CD14-positive monocyte (primary cell): ENCODE measurements around the gene STX10. TPM values are rescaled to one million over a fixed set of nuclear protein-coding genes. Genes with fewer than 3 reads are reported as not detected.

Experiments
- DNase-seq, 3 donors: peaks; one replicate each; pipeline ENCODE4 v3.0.0-alpha.2; 2011 to 2022
- H2AFZ ChIP-seq: 2 replicates; pipeline ENCODE4 v1.6.0; 2012; ENCODE audit warnings: mild to moderate bottlenecking, low read depth, low read length, inconsistent platforms; ENCODE audit not compliant: insufficient read depth, poor library complexity, severe bottlenecking
- H3K27ac ChIP-seq, 2 donors: 1 replicate in 1 of 2; 2 replicates in 1 of 2; pipeline ENCODE4 v1.5.1; 2012 to 2013; ENCODE audit warnings: low read length in 2 of 2, control low read depth in 1 of 2, inconsistent platforms in 1 of 2, low read depth in 1 of 2, mild to moderate bottlenecking in 1 of 2
- H3K27me3 ChIP-seq, 2 donors: one replicate each; pipeline versions ENCODE4 v1.6.0 to v1.6.1; 2011 to 2013; ENCODE audit warnings: low read length in 2 of 2; ENCODE audit not compliant: control insufficient read depth in 2 of 2, insufficient read depth in 2 of 2
- H3K36me3 ChIP-seq, 2 donors: replicated peaks in 1 of 2; 1 replicate in 1 of 2; 2 replicates in 1 of 2; pipeline versions ENCODE4 v1.5.1 to v1.6.1; 2012 to 2013; ENCODE audit warnings: low read length in 2 of 2, control low read depth in 1 of 2, inconsistent platforms in 1 of 2, mild to moderate bottlenecking in 1 of 2; ENCODE audit not compliant: insufficient read depth in 2 of 2, control insufficient read depth in 1 of 2
- H3K4me1 ChIP-seq, 2 donors: 1 replicate in 1 of 2; 2 replicates in 1 of 2; pipeline versions ENCODE4 v1.5.1 to v1.6.1; 2012 to 2013; ENCODE audit warnings: low read length in 2 of 2, control low read depth in 1 of 2, inconsistent platforms in 1 of 2, mild to moderate bottlenecking in 1 of 2, moderate library complexity in 1 of 2; ENCODE audit not compliant: insufficient read depth in 2 of 2, control insufficient read depth in 1 of 2
- H3K4me2 ChIP-seq: replicated peaks from 2 replicates; pipeline ENCODE3; 2012; ENCODE audit warnings: low read length, moderate library complexity, mild to moderate bottlenecking; ENCODE audit not compliant: poor library complexity, severe bottlenecking; ENCODE audit errors: extremely low read depth
- H3K4me3 ChIP-seq, 3 experiments: fragments of 200-600 bp in 1 of 3; sonication (generic) in 1 of 3; replicated peaks in 1 of 3; 1 replicate in 2 of 3; 2 replicates in 1 of 3; pipeline ENCODE4 v1.5.1; 2011 to 2013; ENCODE audit warnings: low read length in 3 of 3, mild to moderate bottlenecking in 3 of 3, control low read depth in 2 of 3, low read depth in 2 of 3, inconsistent platforms in 1 of 3, moderate library complexity in 1 of 3
- H3K79me2 ChIP-seq: 2 replicates; pipeline ENCODE4 v1.6.0; 2012; ENCODE audit warnings: mild to moderate bottlenecking, control low read depth, inconsistent platforms, low read length, moderate library complexity; ENCODE audit not compliant: insufficient read depth
- H3K9ac ChIP-seq: 2 replicates; pipeline ENCODE4 v1.6.0; 2017; ENCODE audit warnings: low read length, mild to moderate bottlenecking; ENCODE audit not compliant: insufficient read depth, poor library complexity, severe bottlenecking
- H3K9me3 ChIP-seq, 2 donors: replicated peaks in 1 of 2; 1 replicate in 1 of 2; 2 replicates in 1 of 2; pipeline versions ENCODE4 v1.5.1 to v1.6.1; 2012 to 2013; ENCODE audit warnings: low read length in 2 of 2, control low read depth in 1 of 2; ENCODE audit not compliant: control insufficient read depth in 1 of 2, insufficient read depth in 1 of 2
- H4K20me1 ChIP-seq: 2 replicates; pipeline ENCODE4 v1.6.0; 2012; ENCODE audit warnings: mild to moderate bottlenecking, low read length, control low read depth, moderate library complexity; ENCODE audit not compliant: insufficient read depth
- H3K27ac Mint-ChIP-seq, 7 donors: one replicate each; pipeline ENCODE4 v1.8.0; 2020; ENCODE audit warnings: mild to moderate bottlenecking in 7 of 7, mixed read lengths in 7 of 7, moderate library complexity in 6 of 7, inconsistent platforms in 2 of 7
- H3K27me3 Mint-ChIP-seq, 3 donors: one replicate each; pipeline ENCODE4 v1.8.0; 2021 to 2022; ENCODE audit warnings: low read depth in 3 of 3, mild to moderate bottlenecking in 3 of 3, mixed read lengths in 3 of 3, moderate library complexity in 3 of 3, inconsistent platforms in 1 of 3
- H3K36me3 Mint-ChIP-seq, 2 donors: one replicate each; pipeline ENCODE4 v1.8.0; 2020; ENCODE audit warnings: mixed read lengths in 2 of 2, inconsistent platforms in 1 of 2, mild to moderate bottlenecking in 1 of 2
- H3K4me1 Mint-ChIP-seq: one replicate; pipeline ENCODE4 v1.8.0; 2020; ENCODE audit warnings: mild to moderate bottlenecking, mixed read lengths
- H3K4me3 Mint-ChIP-seq, 2 donors: one replicate each; pipeline ENCODE4 v1.8.0; 2020; ENCODE audit warnings: mild to moderate bottlenecking in 2 of 2, mixed read lengths in 2 of 2, moderate library complexity in 1 of 2
- H3K9me3 Mint-ChIP-seq, 7 donors: one replicate each; pipeline ENCODE4 v1.8.0; 2020 to 2022; ENCODE audit warnings: mixed read lengths in 7 of 7, mild to moderate bottlenecking in 6 of 7, moderate library complexity in 6 of 7, inconsistent platforms in 2 of 7
- WGBS: methylation state at CpG from one replicate; pipeline ENCODE4 v1.1.5; 2013; ENCODE audit warnings: missing lambda C conversion rate; ENCODE audit not compliant: insufficient coverage; 5-methylcytosine and 5-hydroxymethylcytosine counted together
- intact Hi-C, 2 donors: fragments of 100-400 bp; cut with micrococcal nuclease; formaldehyde crosslinking; loops; one replicate each; pipeline versions ENCODE4 v1.15.0 to v1.15.1; 2023
- polyA plus RNA-seq, 3 donors: library from polyadenylated mRNA; depleted of rRNA in 1 of 3; unstranded in 2 of 3; stranded (reverse) in 1 of 3; fragments of 300-500 nt in 2 of 3; fragments of >200 nt in 1 of 3; fragmentation: Illumina TruSeq in 2 of 3; gene quantifications; 1 replicate in 2 of 3; 2 replicates in 1 of 3; pipeline ENCODE4 v1.2.3, GENCODE V29; 2012 to 2021
- TF ChIP-seq, protein P1 (sequence below): fragments of 200-600 bp; IDR thresholded peaks from one replicate; pipeline ENCODE4 v1.8.0; 2022; ENCODE audit warnings: antibody characterized with exemption, mild to moderate bottlenecking

STX10 gene
- polyA plus RNA-seq, 3 donors = 158 to 392 (median 172) TPM

- no peak overlapping the region for H3K27ac Mint-ChIP-seq
Measured at GRCh38 chr19:13129384-13129783, 20.8 kb downstream of the STX10 start.

DNA sequence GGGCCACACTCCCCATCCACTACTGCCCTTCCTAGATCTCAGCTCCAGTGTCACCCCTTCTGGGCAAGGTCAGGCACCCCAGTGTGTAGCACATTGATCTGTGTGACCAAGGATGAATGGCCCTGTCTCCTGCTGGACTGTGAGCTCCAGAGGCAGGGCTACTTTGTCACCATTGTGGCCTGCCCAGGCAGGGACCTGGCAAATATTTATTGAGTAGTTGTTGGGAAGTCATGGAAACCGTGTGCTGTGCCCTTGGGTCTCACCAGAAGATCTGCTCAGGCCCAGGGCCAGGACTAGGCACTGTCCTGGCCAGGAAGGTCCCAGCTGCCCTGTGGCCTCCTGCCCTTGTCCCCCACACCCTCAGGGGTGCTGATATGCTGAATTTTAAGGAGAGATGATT, 21.6 kb downstream of the STX10 start:
- Histone ChIP-seq H3K27ac (no peak overlapping the region), H3K4me3 (no peak overlapping the region), H4K20me1 (peaks cover 77% of the 10 kb centered on the region), H3K36me3 (peaks cover 5 to 34% of the 10 kb centered on the region in 2 donors), H3K79me2 (peaks cover 93% of the 10 kb centered on the region), H3K27me3 (no peaks in the 10 kb centered on the region), H3K9me3 (no peaks in the 10 kb centered on the region), H3K4me2 (no peak overlapping the region), H2AFZ (no peak overlapping the region), H3K4me1 (no peaks in the 10 kb centered on the region), H3K9ac (no peak overlapping the region)
- TF ChIP-seq, protein P1, sequence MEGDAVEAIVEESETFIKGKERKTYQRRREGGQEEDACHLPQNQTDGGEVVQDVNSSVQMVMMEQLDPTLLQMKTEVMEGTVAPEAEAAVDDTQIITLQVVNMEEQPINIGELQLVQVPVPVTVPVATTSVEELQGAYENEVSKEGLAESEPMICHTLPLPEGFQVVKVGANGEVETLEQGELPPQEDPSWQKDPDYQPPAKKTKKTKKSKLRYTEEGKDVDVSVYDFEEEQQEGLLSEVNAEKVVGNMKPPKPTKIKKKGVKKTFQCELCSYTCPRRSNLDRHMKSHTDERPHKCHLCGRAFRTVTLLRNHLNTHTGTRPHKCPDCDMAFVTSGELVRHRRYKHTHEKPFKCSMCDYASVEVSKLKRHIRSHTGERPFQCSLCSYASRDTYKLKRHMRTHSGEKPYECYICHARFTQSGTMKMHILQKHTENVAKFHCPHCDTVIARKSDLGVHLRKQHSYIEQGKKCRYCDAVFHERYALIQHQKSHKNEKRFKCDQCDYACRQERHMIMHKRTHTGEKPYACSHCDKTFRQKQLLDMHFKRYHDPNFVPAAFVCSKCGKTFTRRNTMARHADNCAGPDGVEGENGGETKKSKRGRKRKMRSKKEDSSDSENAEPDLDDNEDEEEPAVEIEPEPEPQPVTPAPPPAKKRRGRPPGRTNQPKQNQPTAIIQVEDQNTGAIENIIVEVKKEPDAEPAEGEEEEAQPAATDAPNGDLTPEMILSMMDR = no peak
- Mint-ChIP-seq H3K27ac (peak overlapping the region in 4 of 7 donors; percentile 41 to 61 (median 58)), H3K4me1 (peaks cover 19% of the 10 kb centered on the region), H3K4me3 (no peak overlapping the region), H3K36me3 (peaks cover 10 to 43% of the 10 kb centered on the region in 2 donors), H3K9me3 (peaks cover 0 to 1% (median 0%) of the 10 kb centered on the region in 7 donors), H3K27me3 (no peaks in the 10 kb centered on the region)
- intact Hi-C loops = no loop called here
- no peak for DNase-seq
- 80% methylated on average over 1 of the region's 1 CpG for WGBS

More at GRCh38 chr19:13129384-13129783, 20.8 kb downstream of the STX10 start:
- H4K20me1 ChIP-seq = peaks cover 79% of the 10 kb centered on the region
- no peak overlapping the region for H3K27ac ChIP-seq
- H3K9ac ChIP-seq = no peak overlapping the region
- no peak for DNase-seq
- intact Hi-C loops = no loop called here
- peaks cover 8 to 40% of the 10 kb centered on the region in 2 donors for H3K36me3 Mint-ChIP-seq
- H3K36me3 ChIP-seq = peaks cover 5 to 32% of the 10 kb centered on the region in 2 donors
- no peak overlapping the region for H2AFZ ChIP-seq
- TF ChIP-seq, protein P1 = no peak
- H3K4me1 Mint-ChIP-seq = peaks cover 19% of the 10 kb centered on the region
- no peaks in the 10 kb centered on the region for H3K27me3 ChIP-seq
- no peak overlapping the region for H3K4me3 ChIP-seq
- H3K4me2 ChIP-seq = no peak overlapping the region
- H3K9me3 ChIP-seq = no peaks in the 10 kb centered on the region
- peaks cover 91% of the 10 kb centered on the region for H3K79me2 ChIP-seq
- no peak overlapping the region for H3K4me3 Mint-ChIP-seq
- no peaks in the 10 kb centered on the region for H3K4me1 ChIP-seq
- no peaks in the 10 kb centered on the region for H3K27me3 Mint-ChIP-seq
- peaks cover 0 to 1% (median 0%) of the 10 kb centered on the region in 7 donors for H3K9me3 Mint-ChIP-seq
- WGBS = 100% methylated on average over 3 of the region's 9 CpGs
